HG02970 (cell line): Measurements from ENCODE around the gene AMZ1.

Experiments used
- ATAC-seq: cut with Tn5 transposase; IDR thresholded peaks from one replicate; pipeline ENCODE4 v1.9.1; 2021; ENCODE audit warnings: mild to moderate bottlenecking, moderate library complexity, moderate number of reproducible peaks; ENCODE audit not compliant: unreplicated experiment, low FRiP score

The AMZ1 gene

DNA sequence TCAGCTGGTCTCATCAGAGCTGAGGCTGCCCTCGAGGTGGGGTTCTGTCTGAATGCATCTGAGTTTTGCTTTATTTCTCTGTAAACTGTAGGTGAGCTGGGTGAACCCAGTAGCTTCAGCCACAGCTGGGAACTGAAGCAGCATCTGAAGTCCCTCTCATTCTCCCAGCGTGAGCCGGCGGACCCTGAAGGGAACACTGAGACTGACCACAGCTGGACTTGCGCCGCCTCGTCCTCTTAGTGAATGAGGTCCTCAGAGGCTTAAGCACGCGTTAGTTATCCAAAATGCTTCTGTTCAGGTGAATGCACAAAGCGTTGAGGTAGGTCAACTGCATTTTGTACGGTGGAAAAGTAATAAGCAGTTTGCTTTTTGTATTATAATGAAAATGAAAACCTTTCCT is 76.6 kb downstream of the AMZ1 start:
- ATAC-seq = no peak
